GM23248 (cell line): ENCODE measurements around the gene ACTR5. TPM values are rescaled to one million over a fixed set of nuclear protein-coding genes. Genes with fewer than 3 reads are reported as not detected.

Experiments
- DNase-seq: peaks from one replicate; pipeline ENCODE4 v3.0.0-alpha.2; 2015
- H2AFZ ChIP-seq: fragments of 200-600 bp; sonication (generic); 2 replicates; pipeline ENCODE4 v1.6.1; 2016; ENCODE audit warnings: antibody characterized with exemption
- H3F3A ChIP-seq: fragments of 200-600 bp; sonication (generic); 2 replicates; pipeline ENCODE4 v1.6.1; 2016; ENCODE audit warnings: mild to moderate bottlenecking, antibody characterized with exemption, mixed run types; ENCODE audit not compliant: insufficient read depth
- H3K27ac ChIP-seq: fragments of 200-600 bp; sonication (generic); 2 replicates; pipeline ENCODE4 v1.5.1; 2016; ENCODE audit warnings: mild to moderate bottlenecking
- H3K27me3 ChIP-seq: fragments of 200-600 bp; sonication (generic); replicated peaks from 2 replicates; pipeline ENCODE4 v1.6.1; 2016; ENCODE audit warnings: mild to moderate bottlenecking; ENCODE audit not compliant: insufficient read depth
- H3K36me3 ChIP-seq: fragments of 200-600 bp; sonication (generic); 2 replicates; pipeline ENCODE4 v1.6.1; 2016; ENCODE audit warnings: low read depth, mild to moderate bottlenecking
- H3K4me1 ChIP-seq: fragments of 200-600 bp; sonication (generic); 2 replicates; pipeline ENCODE4 v1.6.1; 2016; ENCODE audit warnings: mild to moderate bottlenecking; ENCODE audit not compliant: insufficient read depth
- H3K4me2 ChIP-seq: fragments of 200-600 bp; sonication (generic); one replicate; pipeline ENCODE4 v1.6.1; 2016; ENCODE audit warnings: mild to moderate bottlenecking; ENCODE audit not compliant: unreplicated experiment
- H3K4me3 ChIP-seq: fragments of 200-600 bp; sonication (generic); 2 replicates; pipeline ENCODE4 v1.5.1; 2016; ENCODE audit warnings: mild to moderate bottlenecking
- H3K79me2 ChIP-seq: fragments of 200-600 bp; sonication (generic); 2 replicates; pipeline ENCODE4 v1.6.1; 2016; ENCODE audit warnings: mild to moderate bottlenecking; ENCODE audit not compliant: insufficient read depth
- H3K9ac ChIP-seq: fragments of 200-600 bp; sonication (generic); 2 replicates; pipeline ENCODE4 v1.6.1; 2016; ENCODE audit warnings: mild to moderate bottlenecking
- H3K9me2 ChIP-seq: fragments of 200-600 bp; sonication (generic); 2 replicates; pipeline ENCODE4 v1.6.1; 2016; ENCODE audit warnings: mixed run types, mild to moderate bottlenecking, moderate library complexity; ENCODE audit not compliant: insufficient read depth
- H3K9me3 ChIP-seq: fragments of 200-600 bp; sonication (generic); one replicate; pipeline ENCODE4 v1.6.1; 2017; ENCODE audit warnings: low read depth
- H4K20me1 ChIP-seq: fragments of 200-600 bp; sonication (generic); 2 replicates; pipeline ENCODE4 v1.6.0; 2016; ENCODE audit not compliant: insufficient read depth
- EZH2 ChIP-seq: fragments of 200-600 bp; sonication (generic); IDR thresholded peaks from 2 replicates; pipeline ENCODE4 v1.6.1; 2018; ENCODE audit warnings: antibody characterized with exemption, mild to moderate bottlenecking; ENCODE audit not compliant: insufficient read depth, poor library complexity, severe bottlenecking
- EZH2phosphoT487 ChIP-seq: fragments of 200-600 bp; sonication (generic); IDR thresholded peaks from 2 replicates; pipeline ENCODE4 v1.6.1; 2018; ENCODE audit warnings: antibody characterized with exemption, moderate library complexity, mild to moderate bottlenecking, low read depth; ENCODE audit not compliant: insufficient read depth
- WGBS, 2 experiments: methylation state at CpG; one replicate each; pipeline ENCODE4 v1.1.6; 2015 to 2017; ENCODE audit warnings: low lambda C conversion rate in 2 of 2, low coverage in 1 of 2; ENCODE audit errors: missing lambda C conversion rate in 2 of 2; 5-methylcytosine and 5-hydroxymethylcytosine counted together
- in situ Hi-C: fragments of 300-500 bp; cut with MboI; formaldehyde crosslinking; loops from 2 replicates; pipeline ENCODE4 v1.15.0; 2020
- polyA plus RNA-seq: library from polyadenylated mRNA; unstranded; fragments of >200 nt; fragmentation: Nextera tagmentation; extraction: Ambion mirVana; gene quantifications from 2 replicates; pipeline ENCODE4 v1.2.1, GENCODE V29; 2016
- total RNA-seq: library from RNA; depleted of rRNA; stranded (reverse); fragments of >200 nt; shearing (Covaris generic); gene quantifications from 2 replicates; pipeline ENCODE4 v1.2.3, GENCODE V29; 2014

ACTR5 gene
- total and polyA plus RNA-seq, 2 experiments from 2014 or later, result 3.0 to 4.0 TPM

DNA sequence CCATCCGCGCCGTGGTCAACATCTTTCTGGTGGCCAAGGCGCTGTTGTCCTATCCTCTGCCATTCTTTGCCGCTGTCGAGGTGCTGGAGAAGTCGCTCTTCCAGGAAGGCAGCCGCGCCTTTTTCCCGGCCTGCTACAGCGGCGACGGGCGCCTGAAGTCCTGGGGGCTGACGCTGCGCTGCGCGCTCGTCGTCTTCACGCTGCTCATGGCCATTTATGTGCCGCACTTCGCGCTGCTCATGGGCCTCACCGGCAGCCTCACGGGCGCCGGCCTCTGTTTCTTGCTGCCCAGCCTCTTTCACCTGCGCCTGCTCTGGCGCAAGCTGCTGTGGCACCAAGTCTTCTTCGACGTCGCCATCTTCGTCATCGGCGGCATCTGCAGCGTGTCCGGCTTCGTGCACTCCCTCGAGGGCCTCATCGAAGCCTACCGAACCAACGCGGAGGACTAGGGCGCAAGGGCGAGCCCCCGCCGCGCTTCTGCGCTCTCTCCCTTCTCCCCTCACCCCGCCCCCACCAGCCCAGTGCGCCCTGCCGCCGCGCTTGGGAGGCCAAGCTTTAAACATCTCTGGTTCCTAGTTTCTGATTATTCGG is 20.0 kb upstream of the ACTR5 start:
- in situ Hi-C loops, result no loop called here
- no peaks in the 10 kb centered on the region for H3K79me2 ChIP-seq
- H3K4me1 ChIP-seq, result no peaks in the 10 kb centered on the region
- no peaks in the 10 kb centered on the region for H3K36me3 ChIP-seq
- H3F3A ChIP-seq, result no peaks in the 10 kb centered on the region
- H3K27me3 ChIP-seq, result peaks cover 97% of the 10 kb centered on the region
- no peak for TF ChIP-seq EZH2
- TF ChIP-seq EZH2phosphoT487, result no peak
- H3K4me3 ChIP-seq, result no peak overlapping the region
- H3K9me3 ChIP-seq, result no peaks in the 10 kb centered on the region
- DNase-seq, result no peak
- no peaks in the 10 kb centered on the region for H3K9me2 ChIP-seq
- H3K9ac ChIP-seq, result no peak overlapping the region
- no peak overlapping the region for H3K27ac ChIP-seq
- no peak overlapping the region for H3K4me2 ChIP-seq
- 10 to 12% methylated on average over 47 to 56 of the region's 56 CpGs for WGBS, 2 experiments
- H2AFZ ChIP-seq, result no peak overlapping the region
- no peaks in the 10 kb centered on the region for H4K20me1 ChIP-seq

DNA sequence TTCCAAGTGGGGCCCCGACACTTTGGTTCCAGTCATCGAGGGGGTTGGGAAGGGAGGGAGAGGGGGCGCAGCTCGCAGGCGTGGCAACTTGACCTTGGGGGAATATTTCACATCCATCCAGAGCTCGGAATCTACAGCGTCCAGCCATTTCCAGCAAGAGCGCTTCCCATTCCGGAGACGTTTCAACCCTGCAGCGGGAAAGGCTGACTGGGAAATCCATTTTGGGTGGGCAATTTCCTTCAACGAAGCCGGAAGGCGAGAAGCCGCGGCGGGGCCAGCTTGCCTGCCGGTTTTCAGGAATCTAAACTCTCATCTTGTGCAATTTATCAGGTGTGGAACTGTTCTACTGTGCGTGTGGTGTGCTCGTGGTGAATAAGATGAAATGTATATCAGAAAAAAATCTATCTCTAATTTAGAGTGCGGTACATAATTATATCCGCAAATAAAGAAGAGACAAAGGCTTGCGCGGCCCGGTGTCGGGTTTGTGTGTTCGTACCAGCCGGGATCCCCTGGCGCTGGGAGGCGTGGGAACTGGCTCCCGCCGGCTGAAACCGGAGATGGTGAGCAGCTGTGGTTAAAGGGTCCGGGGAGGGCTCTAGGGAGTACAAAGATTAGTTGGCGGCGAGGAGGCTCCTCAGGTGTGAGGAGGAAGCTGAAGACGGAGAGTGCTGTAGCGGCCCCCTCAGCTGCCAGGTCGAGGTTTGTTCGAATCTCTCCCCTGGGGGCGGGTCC is 19.2 kb upstream of the ACTR5 start:
- H3K79me2 ChIP-seq, result no peaks in the 10 kb centered on the region
- no peak for DNase-seq
- H3K9me2 ChIP-seq, result no peaks in the 10 kb centered on the region
- H3K4me3 ChIP-seq, result no peak overlapping the region
- H3K36me3 ChIP-seq, result no peaks in the 10 kb centered on the region
- H2AFZ ChIP-seq, result no peak overlapping the region
- in situ Hi-C loops, result no loop called here
- 3 to 4% methylated on average over 34 to 41 of the region's 41 CpGs for WGBS, 2 experiments
- TF ChIP-seq EZH2phosphoT487 (0 out of 2 replicates have a peak, but pooled peaks have one; percentile 83), EZH2 (peak; percentile 94)
- H3K9ac ChIP-seq, result no peak overlapping the region
- H3K27ac ChIP-seq, result no peak overlapping the region
- no peaks in the 10 kb centered on the region for H4K20me1 ChIP-seq
- H3F3A ChIP-seq, result no peaks in the 10 kb centered on the region
- no peaks in the 10 kb centered on the region for H3K9me3 ChIP-seq
- H3K27me3 ChIP-seq, result peaks cover 96% of the 10 kb centered on the region
- H3K4me2 ChIP-seq, result no peak overlapping the region
- H3K4me1 ChIP-seq, result no peaks in the 10 kb centered on the region

DNA sequence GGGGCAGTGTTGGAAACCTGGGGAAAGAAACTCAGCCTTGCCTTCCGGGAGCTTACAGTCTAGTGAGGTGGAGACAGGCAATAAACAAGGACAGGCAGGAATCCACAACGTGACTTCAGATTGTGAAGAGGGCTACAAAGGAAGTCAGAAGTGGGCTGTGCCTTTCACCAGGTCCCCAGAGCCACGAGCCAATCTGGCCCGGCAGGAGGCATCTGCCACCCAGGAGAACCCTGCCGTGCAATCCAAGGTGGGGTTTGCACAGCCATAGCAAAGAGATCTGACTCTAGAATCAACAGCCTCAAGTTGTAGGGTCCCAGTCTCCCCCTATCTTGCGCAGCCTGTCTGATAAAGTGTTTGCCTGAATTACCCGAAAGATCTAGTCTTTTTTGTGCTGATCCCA is 18.5 kb upstream of the ACTR5 start:
- Histone ChIP-seq H3K27me3 (peaks cover 96% of the 10 kb centered on the region), H3F3A (no peaks in the 10 kb centered on the region), H3K4me2 (no peak overlapping the region), H3K4me3 (no peak overlapping the region), H2AFZ (no peak overlapping the region), H3K36me3 (no peaks in the 10 kb centered on the region), H3K9me2 (no peaks in the 10 kb centered on the region), H3K9ac (no peak overlapping the region), H3K9me3 (no peaks in the 10 kb centered on the region), H3K4me1 (no peaks in the 10 kb centered on the region), H3K27ac (no peak overlapping the region), H3K79me2 (no peaks in the 10 kb centered on the region), H4K20me1 (no peaks in the 10 kb centered on the region)
- 1% methylated on average over 7 of the region's 7 CpGs for WGBS, 2 experiments
- in situ Hi-C loops, result no loop called here
- no peak for TF ChIP-seq EZH2
- no peak for TF ChIP-seq EZH2phosphoT487
- no peak for DNase-seq

DNA sequence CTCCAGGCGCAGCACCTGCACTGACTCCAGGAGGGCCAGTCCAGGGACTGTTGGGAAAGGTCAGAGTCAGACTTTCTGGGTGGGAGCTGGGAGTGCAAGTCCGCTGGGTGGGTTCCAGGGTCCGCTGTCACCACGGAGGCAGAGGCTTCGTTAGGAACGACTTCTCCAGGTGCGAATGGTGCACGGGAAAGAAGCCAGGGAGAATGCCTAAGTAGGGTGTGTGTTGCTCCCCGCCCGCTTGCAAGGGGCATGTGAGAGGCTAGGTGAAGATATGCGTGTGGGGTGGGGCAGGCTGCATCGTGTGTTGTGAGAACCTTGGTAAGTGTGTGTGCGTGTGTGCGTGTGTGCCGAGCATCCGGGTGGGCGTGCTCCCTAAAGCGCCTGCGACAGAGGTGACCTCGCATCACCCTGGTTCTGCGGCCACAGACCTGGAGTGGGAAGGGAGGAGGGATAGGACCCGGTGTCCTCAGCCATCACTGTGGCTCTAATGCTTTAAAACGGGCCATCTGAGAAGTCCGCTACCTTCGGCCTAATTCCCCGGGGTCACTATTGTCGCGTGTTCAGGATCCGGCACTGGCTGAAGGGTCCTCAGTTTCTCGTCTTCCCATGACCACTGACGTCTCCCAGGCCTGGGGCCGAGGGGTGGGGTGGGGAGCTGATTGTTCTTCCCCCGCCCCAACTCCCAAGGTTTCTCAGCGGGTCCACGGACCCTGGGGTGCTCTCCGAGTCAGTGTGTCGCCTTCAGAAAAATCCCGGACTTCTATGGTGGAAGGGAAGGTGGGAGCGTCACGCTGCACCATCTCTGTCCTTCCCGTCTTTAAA is 17.9 kb upstream of the ACTR5 start:
- H3F3A ChIP-seq, result no peaks in the 10 kb centered on the region
- no peak overlapping the region for H3K27ac ChIP-seq
- no peaks in the 10 kb centered on the region for H3K36me3 ChIP-seq
- H3K4me3 ChIP-seq, result no peak overlapping the region
- no peaks in the 10 kb centered on the region for H3K4me1 ChIP-seq
- in situ Hi-C loops, result no loop called here
- H3K9me3 ChIP-seq, result no peaks in the 10 kb centered on the region
- no peak overlapping the region for H2AFZ ChIP-seq
- H3K4me2 ChIP-seq, result peak overlapping the region; percentile 43
- no peaks in the 10 kb centered on the region for H4K20me1 ChIP-seq
- H3K27me3 ChIP-seq, result peaks cover 94% of the 10 kb centered on the region
- TF ChIP-seq EZH2 (peak; percentile 84), EZH2phosphoT487 (no peak)
- no peaks in the 10 kb centered on the region for H3K79me2 ChIP-seq
- no peaks in the 10 kb centered on the region for H3K9me2 ChIP-seq
- no peak overlapping the region for H3K9ac ChIP-seq
- 7 to 9% methylated on average over 38 to 41 of the region's 41 CpGs for WGBS, 2 experiments
- DNase-seq, result no peak
